Right hindlimb (tissue), 1 donor: Measurements from ENCODE around the gene ZXDC.

Experiments
- DNase-seq: peaks from one replicate; pipeline ENCODE4 v3.0.0-alpha.2; 2018

ZXDC gene

GRCh38 chr3:126413693-126414080 lies 62.0 kb downstream of the ZXDC start:
- no peak for DNase-seq

- no peak for DNase-seq
These were observed 62.6 kb downstream of the ZXDC start for GRCh38 chr3:126412841-126413692.

GRCh38 chr3:126408099-126408498 lies 67.6 kb downstream of the ZXDC start:
- no peak for DNase-seq

- no peak for DNase-seq
These were observed 68.2 kb downstream of the ZXDC start for GRCh38 chr3:126407412-126408044.

GRCh38 chr3:126406389-126407296 lies 69.0 kb downstream of the ZXDC start:
- DNase-seq: no peak

GRCh38 chr3:126402666-126403302 lies 72.9 kb downstream of the ZXDC start:
- DNase-seq: no peak

- DNase-seq: no peak
These were observed 73.5 kb downstream of the ZXDC start for GRCh38 chr3:126402178-126402577.

GRCh38 chr3:126401611-126402160 lies 74.0 kb downstream of the ZXDC start:
- DNase-seq: no peak

- no peak for DNase-seq
These were observed 75.9 kb downstream of the ZXDC start for GRCh38 chr3:126399756-126400155.

- DNase-seq: no peak
These were observed 76.3 kb downstream of the ZXDC start for GRCh38 chr3:126399351-126399735.

GRCh38 chr3:126398423-126399350 lies 77.0 kb downstream of the ZXDC start:
- DNase-seq: no peak

GRCh38 chr3:126397610-126398422 lies 77.9 kb downstream of the ZXDC start:
- DNase-seq: no peak

GRCh38 chr3:126396536-126396935 lies 79.2 kb downstream of the ZXDC start:
- no peak for DNase-seq

GRCh38 chr3:126395846-126396513 lies 79.7 kb downstream of the ZXDC start:
- no peak for DNase-seq

- DNase-seq: no peak
These were observed 80.7 kb downstream of the ZXDC start for GRCh38 chr3:126394977-126395321.

GRCh38 chr3:126394179-126394976 lies 81.3 kb downstream of the ZXDC start, which contains the start of gene CFAP100:
CFAP100 (plus strand) TSS chr3:126394909; CDS start chr3:126396001, 1,092 bp downstream.
- DNase-seq: peak; percentile 75

GRCh38 chr3:126393563-126393962 lies 82.1 kb downstream of the ZXDC start:
- DNase-seq: no peak

GRCh38 chr3:126392246-126392645 lies 83.4 kb downstream of the ZXDC start:
- no peak for DNase-seq

- no peak for DNase-seq
These were observed 84.1 kb downstream of the ZXDC start for GRCh38 chr3:126391631-126392030.
